Heart left ventricle (tissue), 13 donors: Measurements from ENCODE around the gene TNNI3.

Source experiments
- POLR2A ChIP-seq, 2 donors: fragments of 450-650 bp; IDR thresholded peaks; one replicate each; pipeline ENCODE4 v1.6.1; 2017; ENCODE audit warnings: antibody characterized with exemption in 2 of 2, mild to moderate bottlenecking in 2 of 2, moderate library complexity in 2 of 2
- TF ChIP-seq, protein P1 (sequence below), 12 donors: fragments of 200-600 bp; sonication (generic) in 4 of 12; IDR thresholded peaks; one replicate each; pipeline versions ENCODE4 v1.5.0 to v1.8.0; 2018 to 2022; ENCODE audit warnings: antibody characterized with exemption in 12 of 12, mild to moderate bottlenecking in 5 of 12
- donor health status: ischemic (EF 13 %, LVEDD 7.1; RV severe dilation, severe dysfunction).
- donor health status: DM: no; HTN: yes; CAD: no.
- donor health status: DM: no; HTN: no; CAD: no.
- donor health status: ischemic (EF 25% LVEDD 6.9; RV normal size, moderate dysfunction).
- donor health status: ischemic (EF 25% LVEDD 5.7; RV mildly dilated, moderate dysfunction).
- donor health status: ischemic (EF 35%, LVEDD 5.7; RV mildly dilated, moderate dysfunction).
- donor health status: nonischemic (EF 11% LVEDD 7.7; RV severe dilation, severe dysfunction).
- donor health status: DM: yes; HTN: yes; CAD: no.
- donor health status: PGD.
- donor health status: ischemic (EF 29% LVEDD 5.4; RV normal size, mild dysfunction).
- donor health status: nonischemic (EF 23%, LVEDD 6.1; RV moderate dilation, normal function).

DNA sequence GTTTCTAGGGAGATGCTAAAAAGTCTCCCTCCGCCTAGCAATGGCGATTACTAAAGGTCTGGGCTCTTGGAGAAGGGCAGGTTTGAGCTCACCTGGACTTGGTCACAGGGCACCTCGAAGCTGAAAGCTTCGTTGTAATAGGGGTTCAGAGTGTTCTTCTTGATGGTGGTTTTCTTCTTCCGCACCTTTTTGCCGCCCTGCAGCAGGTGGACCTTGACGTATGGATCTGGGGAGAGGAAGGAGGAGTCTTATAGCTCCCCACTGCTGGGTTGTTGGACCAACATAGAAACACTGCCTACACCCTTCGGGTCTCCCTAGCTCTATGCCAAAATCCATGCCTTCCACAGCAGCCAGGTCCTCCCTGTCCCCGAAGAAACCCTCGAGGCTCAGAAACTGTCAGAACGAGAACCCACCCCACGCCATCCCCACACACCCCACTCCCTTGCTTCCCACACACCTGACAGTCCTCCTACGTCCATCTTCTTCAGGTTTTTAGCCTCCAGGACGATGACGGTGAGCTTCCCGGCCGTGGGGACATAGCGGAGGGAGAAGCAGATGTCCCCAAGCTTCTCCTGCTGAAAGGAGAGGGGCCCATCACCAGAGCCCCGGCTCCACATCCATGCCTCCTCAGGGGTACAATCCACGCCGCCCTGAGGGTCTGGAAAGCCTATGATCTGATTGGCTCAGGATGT, 17.0 kb upstream of the TNNI3 start:
- TF ChIP-seq, protein P1, sequence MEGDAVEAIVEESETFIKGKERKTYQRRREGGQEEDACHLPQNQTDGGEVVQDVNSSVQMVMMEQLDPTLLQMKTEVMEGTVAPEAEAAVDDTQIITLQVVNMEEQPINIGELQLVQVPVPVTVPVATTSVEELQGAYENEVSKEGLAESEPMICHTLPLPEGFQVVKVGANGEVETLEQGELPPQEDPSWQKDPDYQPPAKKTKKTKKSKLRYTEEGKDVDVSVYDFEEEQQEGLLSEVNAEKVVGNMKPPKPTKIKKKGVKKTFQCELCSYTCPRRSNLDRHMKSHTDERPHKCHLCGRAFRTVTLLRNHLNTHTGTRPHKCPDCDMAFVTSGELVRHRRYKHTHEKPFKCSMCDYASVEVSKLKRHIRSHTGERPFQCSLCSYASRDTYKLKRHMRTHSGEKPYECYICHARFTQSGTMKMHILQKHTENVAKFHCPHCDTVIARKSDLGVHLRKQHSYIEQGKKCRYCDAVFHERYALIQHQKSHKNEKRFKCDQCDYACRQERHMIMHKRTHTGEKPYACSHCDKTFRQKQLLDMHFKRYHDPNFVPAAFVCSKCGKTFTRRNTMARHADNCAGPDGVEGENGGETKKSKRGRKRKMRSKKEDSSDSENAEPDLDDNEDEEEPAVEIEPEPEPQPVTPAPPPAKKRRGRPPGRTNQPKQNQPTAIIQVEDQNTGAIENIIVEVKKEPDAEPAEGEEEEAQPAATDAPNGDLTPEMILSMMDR (IDR thresholded peaks at IDR 0.05) = no peak
- no peak for TF ChIP-seq POLR2A (IDR thresholded peaks at IDR 0.05)
